ENCODE measurements around the gene TRIM9.

DNA sequence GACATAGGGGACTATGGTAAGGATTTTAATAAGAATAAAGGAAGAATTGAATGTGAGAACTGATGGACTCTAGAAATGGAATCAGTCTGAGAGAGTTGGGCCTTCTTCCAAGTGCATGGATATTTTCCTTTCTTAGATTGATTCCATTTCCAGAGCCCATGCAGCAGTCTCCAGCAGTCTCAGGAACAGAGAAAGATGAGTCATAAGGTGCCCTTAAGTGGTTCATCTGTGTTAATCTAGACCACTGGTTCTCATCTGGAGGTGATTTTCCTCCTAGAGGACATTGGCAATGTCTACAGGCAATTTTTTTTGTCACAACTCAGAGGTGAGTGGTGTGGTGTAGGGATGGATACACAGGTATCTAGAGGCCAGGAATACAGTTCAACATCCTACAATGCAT, 25.9 kb downstream of the TRIM9 start:
- TF ChIP-seq, protein P1, sequence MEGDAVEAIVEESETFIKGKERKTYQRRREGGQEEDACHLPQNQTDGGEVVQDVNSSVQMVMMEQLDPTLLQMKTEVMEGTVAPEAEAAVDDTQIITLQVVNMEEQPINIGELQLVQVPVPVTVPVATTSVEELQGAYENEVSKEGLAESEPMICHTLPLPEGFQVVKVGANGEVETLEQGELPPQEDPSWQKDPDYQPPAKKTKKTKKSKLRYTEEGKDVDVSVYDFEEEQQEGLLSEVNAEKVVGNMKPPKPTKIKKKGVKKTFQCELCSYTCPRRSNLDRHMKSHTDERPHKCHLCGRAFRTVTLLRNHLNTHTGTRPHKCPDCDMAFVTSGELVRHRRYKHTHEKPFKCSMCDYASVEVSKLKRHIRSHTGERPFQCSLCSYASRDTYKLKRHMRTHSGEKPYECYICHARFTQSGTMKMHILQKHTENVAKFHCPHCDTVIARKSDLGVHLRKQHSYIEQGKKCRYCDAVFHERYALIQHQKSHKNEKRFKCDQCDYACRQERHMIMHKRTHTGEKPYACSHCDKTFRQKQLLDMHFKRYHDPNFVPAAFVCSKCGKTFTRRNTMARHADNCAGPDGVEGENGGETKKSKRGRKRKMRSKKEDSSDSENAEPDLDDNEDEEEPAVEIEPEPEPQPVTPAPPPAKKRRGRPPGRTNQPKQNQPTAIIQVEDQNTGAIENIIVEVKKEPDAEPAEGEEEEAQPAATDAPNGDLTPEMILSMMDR (IDR thresholded peaks at IDR 0.05; ENCODE audit: low read depth, low read length) = no peak
- TF ChIP-seq EZH2phosphoT487 (IDR thresholded peaks at IDR 0.05; ENCODE audit: low read depth) = no peak

All from OCI-LY3 (cell line).